K562 (cell line): ENCODE data around the gene SLC6A4. TPM values are rescaled to one million over a fixed set of nuclear protein-coding genes. Genes with fewer than 3 reads are reported as not detected.

Experiments used
- ATAC-seq: fragments of 200-7000 bp; cut with Tn5 transposase; 3 replicates; pipeline ENCODE4 v1.9.1; 2020; ENCODE audit warnings: moderate library complexity
- BruUV-seq: library from RNA; stranded (reverse); fragments of 400-500 nt; replicated peaks from 2 replicates; lab custom pipeline; 2021; lab: Mats Ljungman, UMichigan
- CTCF ChIA-PET: fragments of 300-600 bp; formaldehyde crosslinking; extraction: SDS; loops from one replicate; lab custom pipeline; 2021; ENCODE audit warnings: low intra/inter-chr PET ratio; lab: Yijun Ruan, JAX
- POLR2A ChIA-PET: fragments of 300-600, 350-650 bp; sonication (Branson Sonifier 250); formaldehyde crosslinking; extraction: SDS; loops from one replicate; lab custom pipeline; 2021; ENCODE audit warnings: antibody characterized with exemption, inconsistent platforms; lab: Yijun Ruan, JAX
- DNase-seq, 4 experiments: peaks; one replicate each; pipeline versions ENCODE4 v3.0.0 to v3.0.0-alpha.2; 2011 to 2018; ENCODE audit warnings: low spot score in 3 of 4, mixed read lengths in 3 of 4; ENCODE audit errors: extremely low read depth in 1 of 4
- FAIRE-seq: peaks from 2 replicates; lab custom pipeline; 2011; peaks lifted over from hg19 to GRCh38; lab: Jason Lieb, UNC
- H2AFZ ChIP-seq: 2 replicates; pipeline ENCODE4 v1.6.0; 2011; ENCODE audit warnings: low read depth, low read length, control low read depth, inconsistent platforms
- H3K27ac ChIP-seq: fragments of 200-600 bp; 3 replicates; pipeline ENCODE4 v1.8.0; 2011; ENCODE audit warnings: low read depth, mild to moderate bottlenecking, control low read depth, inconsistent platforms, low read length, moderate library complexity, mixed read lengths; ENCODE audit errors: extremely low read depth
- H3K27me3 ChIP-seq, 2 experiments: fragments of 300-600 bp in 1 of 2; 2 replicates in 1 of 2; 3 replicates in 1 of 2; pipeline versions ENCODE4 v1.6.0 to v1.8.0; 2011; ENCODE audit warnings: inconsistent platforms in 2 of 2, low read length in 2 of 2, mild to moderate bottlenecking in 1 of 2, mixed read lengths in 1 of 2, moderate library complexity in 1 of 2; ENCODE audit not compliant: control insufficient read depth in 2 of 2, insufficient read depth in 2 of 2
- H3K36me3 ChIP-seq: fragments of 300-600 bp; 3 replicates; pipeline ENCODE4 v1.8.0; 2011; ENCODE audit warnings: mild to moderate bottlenecking, low read length, inconsistent platforms; ENCODE audit not compliant: control insufficient read depth, insufficient read depth
- H3K4me1 ChIP-seq, 2 experiments: fragments of 200-600 bp in 1 of 2; replicated peaks in 1 of 2; 2 replicates in 1 of 2; 3 replicates in 1 of 2; pipeline versions ENCODE4 v1.5.1 to v1.8.0; 2011; ENCODE audit warnings: inconsistent platforms in 2 of 2, low read length in 2 of 2, mild to moderate bottlenecking in 1 of 2, mixed read lengths in 1 of 2, moderate library complexity in 1 of 2; ENCODE audit not compliant: control insufficient read depth in 2 of 2, insufficient read depth in 2 of 2
- H3K4me2 ChIP-seq: 2 replicates; pipeline ENCODE4 v1.6.1; 2011; ENCODE audit warnings: low read length, control low read depth, inconsistent platforms, mixed read lengths; ENCODE audit not compliant: insufficient read depth
- H3K4me3 ChIP-seq: fragments of 200-600 bp; sonication (generic), shearing (Covaris generic); 2 replicates; pipeline ENCODE4 v1.5.1; 2016; ENCODE audit warnings: control low read depth, inconsistent platforms
- H3K79me2 ChIP-seq: fragments of 200-600 bp; 3 replicates; pipeline ENCODE4 v1.8.0; 2011; ENCODE audit warnings: low read length, inconsistent platforms; ENCODE audit not compliant: control insufficient read depth, insufficient read depth
- H3K9ac ChIP-seq, 2 experiments: 2 replicates each; pipeline versions ENCODE4 v1.6.0 to v1.6.1; 2011; ENCODE audit warnings: low read depth in 2 of 2, low read length in 2 of 2, control low read depth in 1 of 2, inconsistent platforms in 1 of 2, mild to moderate bottlenecking in 1 of 2, mixed read lengths in 1 of 2; ENCODE audit not compliant: insufficient read depth in 1 of 2
- H3K9me1 ChIP-seq: one replicate; pipeline ENCODE4 v1.6.0; 2011; ENCODE audit warnings: inconsistent platforms, mild to moderate bottlenecking, low read length, moderate library complexity; ENCODE audit not compliant: control insufficient read depth, insufficient read depth
- H3K9me3 ChIP-seq: replicated peaks from 2 replicates; pipeline ENCODE4 v1.5.1; 2011; ENCODE audit warnings: low read depth, low read length, inconsistent platforms; ENCODE audit not compliant: control insufficient read depth, insufficient read depth
- H4K20me1 ChIP-seq: replicated peaks from 2 replicates; pipeline ENCODE4 v1.6.1; 2011; ENCODE audit warnings: low read length, inconsistent platforms, mixed read lengths; ENCODE audit not compliant: control insufficient read depth, insufficient read depth
- CEBPB ChIP-seq: fragments of 450-650 bp; IDR thresholded peaks from 2 replicates; pipeline ENCODE4 v1.6.1; 2016; ENCODE audit warnings: missing genetic modification characterization, missing compliant biosample characterization
- CEBPG ChIP-seq, 3 experiments: fragments of 200-800 bp in 1 of 3; sonication (Bioruptor generic) in 1 of 3; sonication (generic) in 1 of 3; formaldehyde crosslinking in 1 of 3; IDR thresholded peaks in 2 of 3; conservative IDR thresholded peaks in 1 of 3; 2 replicates each; pipeline versions ENCODE4 v1.6.1 to v1.8.0; 2016 to 2022; ENCODE audit warnings: missing compliant biosample characterization in 2 of 3, missing genetic modification characterization in 2 of 3, mild to moderate bottlenecking in 1 of 3, missing genetic modification reagents in 1 of 3
- FOXO4 ChIP-seq: fragments of 450-650 bp; formaldehyde crosslinking; IDR thresholded peaks from 2 replicates; pipeline ENCODE4 v1.4.0; 2020; ENCODE audit warnings: mild to moderate bottlenecking, moderate library complexity
- ZBTB7A ChIP-seq: IDR thresholded peaks from 2 replicates; pipeline ENCODE4 v1.6.1; 2011; ENCODE audit warnings: low read depth, mild to moderate bottlenecking, low read length, moderate library complexity, borderline replicate concordance; ENCODE audit not compliant: control insufficient read depth
- WGBS: fragments of 100-300 bp; shearing (Covaris generic); methylation state at CpG from one replicate; pipeline ENCODE4 v1.1.6; 2016; ENCODE audit warnings: low coverage, mixed read lengths; ENCODE audit not compliant: insufficient coverage; ENCODE audit errors: missing lambda C conversion rate; 5-methylcytosine and 5-hydroxymethylcytosine counted together
- in situ Hi-C: fragments of 300-500 bp; cut with MboI; formaldehyde crosslinking; loops from 4 replicates; pipeline ENCODE4 v1.15.0; 2018; ENCODE audit warnings: inconsistent platforms, mixed read lengths
- intact Hi-C: fragments of 100-400 bp; cut with micrococcal nuclease; formaldehyde crosslinking; loops from 2 replicates; pipeline ENCODE4 v1.14.2; 2022
- polyA plus RNA-seq, 8 experiments: library from polyadenylated mRNA; depleted of rRNA in 4 of 8; stranded (reverse) in 5 of 8; unstranded in 3 of 8; fragments of >200 nt; fragmentation: Nextera tagmentation in 2 of 8; fragmentation: Illumina TruSeq in 1 of 8; extraction: Ambion mirVana in 2 of 8; extraction: Trizol in 1 of 8; gene quantifications; 2 replicates each; pipeline versions ENCODE4 v1.2.1 to v1.2.3, GENCODE V29; 2011 to 2014; ENCODE audit warnings: inconsistent platforms in 1 of 8, missing spikeins in 1 of 8
- total RNA-seq, 7 experiments: library from RNA; depleted of rRNA in 6 of 7; stranded (reverse); fragments of >200 nt in 6 of 7; fragmentation: Illumina TruSeq in 2 of 7; extraction: Trizol in 2 of 7; gene quantifications; 2 replicates each; pipeline versions ENCODE4 v1.2.1 to v1.2.3, GENCODE V29; 2011 to 2021; ENCODE audit warnings: low replicate concordance in 1 of 7
- TF ChIP-seq, protein P1 (sequence below): fragments of 250-450 bp; sonication (Bioruptor Pico); IDR thresholded peaks from 2 replicates; pipeline ENCODE4 v1.8.0; 2021; ENCODE audit warnings: moderate library complexity, mild to moderate bottlenecking, inconsistent platforms
- TF ChIP-seq, protein P2 (sequence below): sonication (generic); formaldehyde crosslinking; IDR thresholded peaks from 2 replicates; pipeline ENCODE4 v1.8.0; 2022; ENCODE audit warnings: missing genetic modification reagents, mild to moderate bottlenecking, borderline replicate concordance

The SLC6A4 gene
- total and polyA plus RNA-seq, 9 of the 15 experiments (the other 6 are each of a cell fraction or from before 2014, with no cell fraction given) = 0.05 to 0.09 (median 0.07) TPM; not detected in 6

- WGBS = 79% methylated on average over 3 of the region's 3 CpGs
- TF ChIP-seq, protein P1, sequence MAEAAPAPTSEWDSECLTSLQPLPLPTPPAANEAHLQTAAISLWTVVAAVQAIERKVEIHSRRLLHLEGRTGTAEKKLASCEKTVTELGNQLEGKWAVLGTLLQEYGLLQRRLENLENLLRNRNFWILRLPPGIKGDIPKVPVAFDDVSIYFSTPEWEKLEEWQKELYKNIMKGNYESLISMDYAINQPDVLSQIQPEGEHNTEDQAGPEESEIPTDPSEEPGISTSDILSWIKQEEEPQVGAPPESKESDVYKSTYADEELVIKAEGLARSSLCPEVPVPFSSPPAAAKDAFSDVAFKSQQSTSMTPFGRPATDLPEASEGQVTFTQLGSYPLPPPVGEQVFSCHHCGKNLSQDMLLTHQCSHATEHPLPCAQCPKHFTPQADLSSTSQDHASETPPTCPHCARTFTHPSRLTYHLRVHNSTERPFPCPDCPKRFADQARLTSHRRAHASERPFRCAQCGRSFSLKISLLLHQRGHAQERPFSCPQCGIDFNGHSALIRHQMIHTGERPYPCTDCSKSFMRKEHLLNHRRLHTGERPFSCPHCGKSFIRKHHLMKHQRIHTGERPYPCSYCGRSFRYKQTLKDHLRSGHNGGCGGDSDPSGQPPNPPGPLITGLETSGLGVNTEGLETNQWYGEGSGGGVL (CRISPR knock-in tag) = no peak
- TF ChIP-seq CEBPB (tag) (peak; percentile 49; the same call in 1 of the 2 replicates), CEBPG (CRISPR knock-in tag; IDR thresholded peaks at IDR 0.05) (no peak), CEBPG (tag; conservative IDR thresholded peaks at IDR 0.05 in 1 of 2, IDR thresholded peaks at IDR 0.05 in 1 of 2) (peak in 1 of 2 experiments; percentile 43; a peak in 1 of 4 replicates), FOXO4 (CRISPR knock-in tag) (no peak), ZBTB7A (no peak)
- TF ChIP-seq, protein P2, sequence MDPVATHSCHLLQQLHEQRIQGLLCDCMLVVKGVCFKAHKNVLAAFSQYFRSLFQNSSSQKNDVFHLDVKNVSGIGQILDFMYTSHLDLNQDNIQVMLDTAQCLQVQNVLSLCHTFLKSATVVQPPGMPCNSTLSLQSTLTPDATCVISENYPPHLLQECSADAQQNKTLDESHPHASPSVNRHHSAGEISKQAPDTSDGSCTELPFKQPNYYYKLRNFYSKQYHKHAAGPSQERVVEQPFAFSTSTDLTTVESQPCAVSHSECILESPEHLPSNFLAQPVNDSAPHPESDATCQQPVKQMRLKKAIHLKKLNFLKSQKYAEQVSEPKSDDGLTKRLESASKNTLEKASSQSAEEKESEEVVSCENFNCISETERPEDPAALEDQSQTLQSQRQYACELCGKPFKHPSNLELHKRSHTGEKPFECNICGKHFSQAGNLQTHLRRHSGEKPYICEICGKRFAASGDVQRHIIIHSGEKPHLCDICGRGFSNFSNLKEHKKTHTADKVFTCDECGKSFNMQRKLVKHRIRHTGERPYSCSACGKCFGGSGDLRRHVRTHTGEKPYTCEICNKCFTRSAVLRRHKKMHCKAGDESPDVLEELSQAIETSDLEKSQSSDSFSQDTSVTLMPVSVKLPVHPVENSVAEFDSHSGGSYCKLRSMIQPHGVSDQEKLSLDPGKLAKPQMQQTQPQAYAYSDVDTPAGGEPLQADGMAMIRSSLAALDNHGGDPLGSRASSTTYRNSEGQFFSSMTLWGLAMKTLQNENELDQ (CRISPR knock-in tag) = no peak
- no peak for DNase-seq
These were observed 74.9 kb downstream of the SLC6A4 start for GRCh38 chr17:30160419-30161172.

More at GRCh38 chr17:30160419-30161172, 74.9 kb downstream of the SLC6A4 start:
- no TSS peak for BruUV-seq
- Histone ChIP-seq H3K9me1 (no peaks in the 10 kb centered on the region), H3K9me3 (no peaks in the 10 kb centered on the region), H3K4me2 (no peak overlapping the region), H3K4me3 (no peak overlapping the region), H2AFZ (no peak overlapping the region), H3K36me3 (peaks cover 55% of the 10 kb centered on the region), H4K20me1 (no peaks in the 10 kb centered on the region), H3K27me3 (no peaks in the 10 kb centered on the region), H3K4me1 (no peaks in the 10 kb centered on the region), H3K9ac (no peak overlapping the region), H3K27ac (no peak overlapping the region), H3K79me2 (peaks cover 76% of the 10 kb centered on the region)
- ATAC-seq (no peak), FAIRE-seq (no peak)
- intact Hi-C loops (no loop called here), in situ Hi-C loops (no loop called here)
- POLR2A ChIA-PET = no interaction called here
- CTCF ChIA-PET = no interaction called here
